Spleen (tissue), 11 donors: ENCODE data around the gene ORAI3. TPM values are rescaled to one million over a fixed set of nuclear protein-coding genes. Genes with fewer than 3 reads are reported as not detected.

Source experiments
- DNase-seq: peaks from one replicate; pipeline ENCODE4 v3.0.0-alpha.2; 2020
- H3K27ac ChIP-seq, 8 donors: fragments of 200-600 bp; sonication (generic) in 7 of 8; 1 replicate in 4 of 8; 2 replicates in 4 of 8; pipeline versions ENCODE4 v1.5.0 to v1.8.0; 2016 to 2021; ENCODE audit warnings: inconsistent platforms in 4 of 8, mild to moderate bottlenecking in 4 of 8, moderate library complexity in 1 of 8
- H3K27me3 ChIP-seq, 7 donors: fragments of 200-600 bp; sonication (generic) in 6 of 7; replicated peaks in 1 of 7; 1 replicate in 4 of 7; 2 replicates in 3 of 7; pipeline versions ENCODE4 v1.5.0 to v1.8.0; 2016 to 2021; ENCODE audit warnings: inconsistent platforms in 3 of 7, mild to moderate bottlenecking in 1 of 7
- H3K36me3 ChIP-seq, 6 donors: fragments of 200-600 bp; sonication (generic) in 5 of 6; 1 replicate in 4 of 6; 2 replicates in 2 of 6; pipeline versions ENCODE4 v1.5.0 to v1.8.0; 2016 to 2021; ENCODE audit warnings: inconsistent platforms in 2 of 6
- H3K4me1 ChIP-seq, 6 donors: fragments of 200-600 bp; sonication (generic) in 5 of 6; 1 replicate in 3 of 6; 2 replicates in 3 of 6; pipeline versions ENCODE4 v1.5.0 to v1.8.0; 2016 to 2021; ENCODE audit warnings: inconsistent platforms in 3 of 6
- H3K4me3 ChIP-seq, 8 donors: fragments of 200-600 bp; sonication (generic) in 7 of 8; 1 replicate in 4 of 8; 2 replicates in 4 of 8; pipeline versions ENCODE4 v1.5.0 to v1.8.0; 2016 to 2021; ENCODE audit warnings: inconsistent platforms in 4 of 8, mild to moderate bottlenecking in 4 of 8, moderate library complexity in 2 of 8
- H3K9me3 ChIP-seq, 8 donors: fragments of 200-600 bp; sonication (generic) in 7 of 8; 1 replicate in 4 of 8; 2 replicates in 4 of 8; pipeline versions ENCODE4 v1.5.0 to v1.8.0; 2016 to 2021; ENCODE audit warnings: inconsistent platforms in 4 of 8
- POLR2A ChIP-seq, 3 donors: fragments of 450-650 bp; IDR thresholded peaks; one replicate each; pipeline ENCODE4 v1.5.1; 2017; ENCODE audit warnings: antibody characterized with exemption in 3 of 3, mild to moderate bottlenecking in 1 of 3
- POLR2AphosphoS5 ChIP-seq, 3 donors: sonication (generic); formaldehyde crosslinking; IDR thresholded peaks; one replicate each; pipeline ENCODE4 v1.5.1; 2017; ENCODE audit warnings: antibody characterized with exemption in 3 of 3
- WGBS, 5 donors: extraction: QIAGEN DNeasy Blood & Tissue Kit in 3 of 5; methylation state at CpG; one replicate each; pipeline versions ENCODE4 v1.1.5 to v1.1.7; 2013 to 2018; 5-methylcytosine and 5-hydroxymethylcytosine counted together
- intact Hi-C: fragments of 100-400 bp; cut with DNase I; formaldehyde crosslinking; loops from one replicate; pipeline ENCODE4 v1.15.0; 2023; ENCODE audit warnings: low total_unique reads
- polyA plus RNA-seq, 3 donors: library from polyadenylated mRNA; stranded (reverse); fragments of 200-250 nt; gene quantifications; one replicate each; pipeline ENCODE4 v1.2.1, GENCODE V29; 2013
- total RNA-seq, 7 donors: library from RNA; depleted of rRNA in 3 of 7; stranded (reverse); fragments of >200 nt in 3 of 7; fragmentation: NEBNext Ultra II Directional in 4 of 7; extraction: Animal tissue kit (Norgen Biotek cat#: 25700) in 4 of 7; gene quantifications; one replicate each; pipeline versions ENCODE4 v1.1.0 to v1.2.1, GENCODE V29; 2016 to 2021
- TF ChIP-seq, protein P1 (sequence below), 11 experiments: fragments of 200-600 bp in 7 of 11; fragments of 450-650 bp in 4 of 11; sonication (generic) in 4 of 11; IDR thresholded peaks in 8 of 11; conservative IDR thresholded peaks in 3 of 11; 1 replicate in 7 of 11; 2 replicates in 4 of 11; pipeline versions ENCODE4 v1.4.0 to v1.8.0; 2016 to 2021; ENCODE audit warnings: antibody characterized with exemption in 11 of 11, inconsistent platforms in 4 of 11, mild to moderate bottlenecking in 1 of 11
- donor health status: healthy with polysubstance abuse.
- donor health status: DM: no; HTN: no; CAD: no; lungs with moderate emphysema.
- donor health status: DM: no; HTN: no; CAD: no.
- donor health status: Bipolar disorder and iron deficiency.
- donor health status: healthy.
- donor health status: DM: no; HTN: no; CAD: no.
- donor health status: DM: yes; HTN: yes; CAD: no.

ORAI3 gene
- total and polyA plus RNA-seq, 10 donors: 20.7 to 44.8 (median 26.3) TPM

DNA sequence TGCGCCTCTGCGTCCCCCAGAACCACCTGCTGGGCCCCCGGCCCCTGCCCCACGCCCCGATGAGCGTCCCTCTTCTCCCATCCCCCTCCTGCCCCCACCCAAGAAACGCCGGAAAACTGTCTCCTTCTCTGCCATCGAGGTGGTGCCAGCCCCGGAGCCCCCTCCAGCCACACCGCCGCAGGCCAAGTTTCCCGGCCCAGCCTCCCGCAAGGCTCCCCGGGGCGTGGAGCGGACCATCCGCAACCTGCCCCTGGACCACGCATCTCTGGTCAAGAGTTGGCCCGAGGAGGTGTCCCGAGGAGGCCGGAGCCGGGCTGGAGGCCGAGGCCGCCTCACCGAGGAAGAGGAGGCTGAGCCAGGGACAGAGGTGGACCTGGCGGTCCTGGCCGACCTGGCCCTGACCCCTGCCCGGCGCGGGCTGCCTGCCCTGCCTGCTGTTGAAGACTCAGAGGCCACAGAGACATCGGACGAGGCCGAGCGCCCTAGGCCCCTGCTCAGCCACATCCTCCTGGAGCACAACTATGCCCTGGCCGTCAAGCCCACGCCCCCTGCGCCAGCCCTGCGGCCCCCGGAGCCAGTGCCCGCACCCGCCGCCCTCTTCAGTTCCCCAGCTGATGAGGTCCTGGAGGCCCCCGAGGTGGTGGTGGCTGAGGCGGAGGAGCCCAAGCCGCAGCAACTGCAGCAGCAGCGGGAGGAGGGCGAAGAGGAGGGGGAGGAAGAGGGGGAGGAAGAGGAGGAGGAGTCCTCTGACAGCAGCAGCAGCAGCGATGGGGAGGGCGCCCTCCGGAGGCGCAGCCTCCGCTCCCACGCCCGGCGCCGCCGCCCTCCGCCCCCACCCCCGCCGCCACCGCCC is 30.5 kb downstream of the ORAI3 start:
- TF ChIP-seq POLR2AphosphoS5 (IDR thresholded peaks at IDR 0.05): peak in 1 of 3 donors; percentile 58
- TF ChIP-seq, protein P1, sequence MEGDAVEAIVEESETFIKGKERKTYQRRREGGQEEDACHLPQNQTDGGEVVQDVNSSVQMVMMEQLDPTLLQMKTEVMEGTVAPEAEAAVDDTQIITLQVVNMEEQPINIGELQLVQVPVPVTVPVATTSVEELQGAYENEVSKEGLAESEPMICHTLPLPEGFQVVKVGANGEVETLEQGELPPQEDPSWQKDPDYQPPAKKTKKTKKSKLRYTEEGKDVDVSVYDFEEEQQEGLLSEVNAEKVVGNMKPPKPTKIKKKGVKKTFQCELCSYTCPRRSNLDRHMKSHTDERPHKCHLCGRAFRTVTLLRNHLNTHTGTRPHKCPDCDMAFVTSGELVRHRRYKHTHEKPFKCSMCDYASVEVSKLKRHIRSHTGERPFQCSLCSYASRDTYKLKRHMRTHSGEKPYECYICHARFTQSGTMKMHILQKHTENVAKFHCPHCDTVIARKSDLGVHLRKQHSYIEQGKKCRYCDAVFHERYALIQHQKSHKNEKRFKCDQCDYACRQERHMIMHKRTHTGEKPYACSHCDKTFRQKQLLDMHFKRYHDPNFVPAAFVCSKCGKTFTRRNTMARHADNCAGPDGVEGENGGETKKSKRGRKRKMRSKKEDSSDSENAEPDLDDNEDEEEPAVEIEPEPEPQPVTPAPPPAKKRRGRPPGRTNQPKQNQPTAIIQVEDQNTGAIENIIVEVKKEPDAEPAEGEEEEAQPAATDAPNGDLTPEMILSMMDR (IDR thresholded peaks at IDR 0.05 in 8 of 11, conservative IDR thresholded peaks at IDR 0.05 in 3 of 11): no peak
- TF ChIP-seq POLR2A (IDR thresholded peaks at IDR 0.05): no peak
- Histone ChIP-seq H3K4me1 (peaks cover 0 to 5% (median 1%) of the 10 kb centered on the region in 6 donors), H3K9me3 (no peaks in the 10 kb centered on the region), H3K4me3 (no peak overlapping the region), H3K27me3 (no peaks in the 10 kb centered on the region), H3K27ac (no peak overlapping the region), H3K36me3 (peaks cover 0 to 100% (median 96%) of the 10 kb centered on the region in 6 donors)
- intact Hi-C loops: loop anchor here (10.0 kb wide), 1 partner anchor 115 kb away; the partner anchor contains the start of gene VKORC1
- DNase-seq: no peak
- WGBS, 5 donors: 89 to 96% (median 91%) methylated on average over 31 to 62 of the region's 62 CpGs

DNA sequence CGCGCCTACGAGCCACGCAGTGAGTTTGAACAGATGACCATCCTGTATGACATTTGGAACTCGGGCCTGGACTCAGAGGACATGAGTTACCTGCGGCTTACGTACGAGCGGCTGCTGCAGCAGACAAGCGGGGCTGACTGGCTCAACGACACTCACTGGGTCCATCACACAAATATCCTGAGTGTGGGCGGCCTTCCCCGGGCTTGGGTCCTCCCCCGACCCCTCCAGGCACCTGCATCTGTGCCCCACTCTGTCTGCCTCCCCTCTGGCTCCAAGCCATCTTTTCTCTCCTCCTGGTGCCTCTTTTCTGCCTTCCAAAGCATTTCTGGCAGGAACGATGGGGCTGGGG is 31.1 kb downstream of the ORAI3 start:
- no peak overlapping the region for H3K27ac ChIP-seq
- H3K4me1 ChIP-seq: peaks cover 5 to 11% (median 7%) of the 10 kb centered on the region in 6 donors
- H3K27me3 ChIP-seq: no peaks in the 10 kb centered on the region
- peaks cover 0 to 98% (median 91%) of the 10 kb centered on the region in 6 donors for H3K36me3 ChIP-seq
- TF ChIP-seq POLR2AphosphoS5 (IDR thresholded peaks at IDR 0.05): no peak
- TF ChIP-seq POLR2A (IDR thresholded peaks at IDR 0.05): no peak
- TF ChIP-seq, protein P1 (IDR thresholded peaks at IDR 0.05 in 8 of 11, conservative IDR thresholded peaks at IDR 0.05 in 3 of 11): no peak
- intact Hi-C loops: loop anchor here (10.0 kb wide), 1 partner anchor 115 kb away; the partner anchor contains the start of gene VKORC1
- 91 to 95% (median 94%) methylated on average over 9 to 15 of the region's 15 CpGs for WGBS, 5 donors
- H3K4me3 ChIP-seq: no peak overlapping the region
- no peak for DNase-seq
- H3K9me3 ChIP-seq: no peaks in the 10 kb centered on the region

DNA sequence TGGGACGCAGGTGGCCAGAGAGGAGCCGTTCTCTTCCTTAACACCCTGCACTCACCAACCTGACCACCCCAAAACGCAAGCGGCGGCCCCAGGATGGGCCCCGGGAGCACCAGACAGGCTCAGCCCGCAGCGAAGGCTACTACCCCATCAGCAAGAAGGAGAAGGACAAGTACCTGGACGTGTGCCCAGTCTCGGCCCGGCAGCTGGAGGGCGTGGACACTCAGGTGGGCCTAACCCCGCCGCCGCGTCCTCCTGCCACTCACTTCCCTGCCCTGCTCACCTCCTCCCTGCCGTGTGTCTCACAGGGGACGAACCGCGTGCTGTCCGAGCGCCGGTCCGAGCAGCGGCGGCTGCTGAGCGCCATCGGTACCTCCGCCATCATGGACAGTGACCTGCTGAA is 31.6 kb downstream of the ORAI3 start:
- Histone ChIP-seq H3K27ac (no peak overlapping the region), H3K9me3 (no peaks in the 10 kb centered on the region), H3K4me3 (no peak overlapping the region), H3K4me1 (peaks cover 6 to 16% (median 11%) of the 10 kb centered on the region in 6 donors), H3K27me3 (no peaks in the 10 kb centered on the region), H3K36me3 (peaks cover 0 to 94% (median 87%) of the 10 kb centered on the region in 6 donors)
- DNase-seq: no peak
- TF ChIP-seq POLR2A (IDR thresholded peaks at IDR 0.05) (no peak), POLR2AphosphoS5 (IDR thresholded peaks at IDR 0.05) (peak in 2 of 3 donors; percentile 8 to 59)
- WGBS, 5 donors: 88 to 97% (median 91%) methylated on average over 24 to 29 of the region's 29 CpGs
- intact Hi-C loops: loop anchor here (10.0 kb wide), 1 partner anchor 114 kb away; the partner anchor contains the start of gene VKORC1

DNA sequence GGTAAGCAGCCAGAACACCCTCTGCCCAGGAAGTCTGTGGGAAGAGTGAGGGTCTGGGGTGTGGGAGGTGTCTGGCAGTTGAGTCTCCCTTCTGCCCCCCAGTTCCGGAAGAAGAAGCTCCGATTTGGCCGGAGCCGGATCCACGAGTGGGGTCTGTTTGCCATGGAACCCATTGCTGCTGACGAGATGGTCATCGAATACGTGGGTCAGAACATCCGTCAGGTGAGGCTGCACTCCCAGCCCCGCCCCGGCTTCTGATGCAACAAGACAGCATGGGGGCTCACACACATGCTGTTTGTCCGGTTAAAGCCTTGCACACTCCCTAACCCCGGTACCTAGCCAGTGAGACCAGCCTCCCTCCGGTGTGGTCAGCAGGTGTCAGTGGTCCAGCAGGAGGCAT is 32.1 kb downstream of the ORAI3 start:
- no peaks in the 10 kb centered on the region for H3K9me3 ChIP-seq
- intact Hi-C loops: loop anchor here (10.0 kb wide), 1 partner anchor 114 kb away; the partner anchor contains the start of gene VKORC1
- H3K4me3 ChIP-seq: no peak overlapping the region
- no peak overlapping the region for H3K27ac ChIP-seq
- no peaks in the 10 kb centered on the region for H3K27me3 ChIP-seq
- 94 to 100% (median 97%) methylated on average over 4 to 14 of the region's 14 CpGs for WGBS, 5 donors
- TF ChIP-seq POLR2AphosphoS5 (IDR thresholded peaks at IDR 0.05) (no peak), POLR2A (IDR thresholded peaks at IDR 0.05) (no peak)
- TF ChIP-seq, protein P1 (IDR thresholded peaks at IDR 0.05 in 8 of 11, conservative IDR thresholded peaks at IDR 0.05 in 3 of 11): no peak
- DNase-seq: no peak
- H3K4me1 ChIP-seq: peaks cover 6 to 21% (median 16%) of the 10 kb centered on the region in 6 donors
- H3K36me3 ChIP-seq: peaks cover 0 to 89% (median 82%) of the 10 kb centered on the region in 6 donors
